ENCODE data around the gene SPATA2L. TPM values are rescaled to one million over a fixed set of nuclear protein-coding genes. Genes with fewer than 3 reads are reported as not detected.
A peak's percentile ranks its signal among the peaks of the same experiment; 100 is the strongest.
"Not testable (repeated sequence)": the region's sequence is repeated elsewhere in the genome, so short reads cannot be mapped to it uniquely, and the experiment has no call there.

The SPATA2L gene
- total and polyA plus RNA-seq, 3 experiments from 2014 or later = 7.0 to 10.3 (median 7.6) TPM

DNA sequence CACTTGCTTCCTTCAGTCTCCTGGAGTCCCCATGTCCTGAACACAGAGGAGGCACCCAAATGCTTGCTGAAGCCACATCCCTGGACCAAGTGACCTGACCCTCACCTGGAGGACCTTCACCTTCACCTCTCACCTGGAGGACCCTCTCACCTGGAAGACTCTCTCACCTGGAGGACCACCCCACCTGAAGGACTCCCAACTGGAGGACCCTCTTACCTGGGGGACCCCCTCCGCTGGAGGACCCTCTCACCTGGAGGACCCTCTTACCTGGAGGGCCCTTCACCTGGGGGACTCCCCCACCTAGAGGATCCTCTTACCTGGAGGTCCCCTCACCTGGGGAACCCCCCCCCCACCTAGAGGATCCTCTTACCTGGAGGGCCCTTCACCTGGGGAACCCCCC lies 15.6 kb downstream of the SPATA2L start:
- Mint-ChIP-seq H3K27me3 (no peaks in the 10 kb centered on the region), H3K4me1 (peaks cover 8 to 21% (median 12%) of the 10 kb centered on the region in 3 donors), H3K4me3 (peak overlapping the region; percentile 37 to 95 (median 91)), H3K9me3 (no peaks in the 10 kb centered on the region), H3K27ac (peak overlapping the region in 6 of 8 donors; percentile 57 to 95 (median 93)), H3K36me3 (peaks cover 0 to 14% (median 2%) of the 10 kb centered on the region in 3 donors)
- POLR2A ChIA-PET = interaction anchor here (0.7 to 2.1 kb wide), 3 partner anchors 13 to 187 kb away, joined by 3 to 7 read pairs (median 5); partner anchors contain the start of gene TCF25
- Histone ChIP-seq H3K4me3 (ENCODE audit: low read length) (no peak overlapping the region), H3K27ac (ENCODE audit: low read depth, low read length) (no peak overlapping the region), H3K9me3 (ENCODE audit: low read length) (no peaks in the 10 kb centered on the region), H3K4me1 (ENCODE audit: insufficient read depth, low read length) (peaks cover 12% of the 10 kb centered on the region), H3K36me3 (ENCODE audit: insufficient read depth, low read length) (peaks cover 5% of the 10 kb centered on the region), H3K27me3 (ENCODE audit: insufficient read depth, low read length, poor library complexity, severe bottlenecking) (no peaks in the 10 kb centered on the region)
- no peak for DNase-seq
- CTCF ChIA-PET = interaction anchor here (0.6 to 2.4 kb wide), 3 partner anchors 11 to 20 kb away, joined by 3 to 17 read pairs (median 4); no protein-coding TSS in a partner anchor

DNA sequence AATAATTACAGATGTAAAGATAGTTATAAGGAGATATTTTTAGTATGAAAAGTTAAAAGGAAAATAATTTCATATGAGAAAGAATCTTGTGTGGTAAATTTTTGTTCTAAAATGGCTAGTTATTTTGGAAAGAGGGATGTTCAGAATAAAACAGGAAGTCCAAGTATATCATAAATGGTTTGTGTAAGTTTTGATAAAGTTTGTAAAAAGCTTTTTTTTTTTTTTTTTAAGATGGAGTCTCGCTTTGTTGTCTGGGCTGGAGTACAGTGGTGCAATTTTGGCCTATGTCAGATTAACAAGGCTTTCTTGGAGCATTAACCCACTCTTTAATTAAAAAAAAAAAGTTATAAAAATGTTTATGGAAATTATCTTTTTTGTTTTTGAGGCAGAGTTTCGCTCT lies 23.2 kb downstream of the SPATA2L start:
- Histone ChIP-seq H3K27ac (ENCODE audit: low read depth, low read length) (no peak overlapping the region), H3K9me3 (ENCODE audit: low read length) (no peaks in the 10 kb centered on the region), H3K36me3 (ENCODE audit: insufficient read depth, low read length) (no peaks in the 10 kb centered on the region), H3K27me3 (ENCODE audit: insufficient read depth, low read length, poor library complexity, severe bottlenecking) (no peaks in the 10 kb centered on the region), H3K4me3 (ENCODE audit: low read length) (no peak overlapping the region), H3K4me1 (ENCODE audit: insufficient read depth, low read length) (no peaks in the 10 kb centered on the region)
- no peaks in the 10 kb centered on the region for H3K9me3 Mint-ChIP-seq
- no peaks in the 10 kb centered on the region for H3K4me1 Mint-ChIP-seq
- H3K4me3 Mint-ChIP-seq = no peak overlapping the region
- DNase-seq = no peak
- no peaks in the 10 kb centered on the region for H3K36me3 Mint-ChIP-seq
- POLR2A ChIA-PET = interaction anchor here (0.6 kb wide), 1 partner anchor 63 kb away, joined by 3 read pairs; no protein-coding TSS in a partner anchor
- CTCF ChIA-PET = interaction anchor here (0.8 kb wide), 1 partner anchor 115 kb away, joined by 3 read pairs; no protein-coding TSS in a partner anchor
- H3K27me3 Mint-ChIP-seq = no peaks in the 10 kb centered on the region
- H3K27ac Mint-ChIP-seq = no peak overlapping the region

DNA sequence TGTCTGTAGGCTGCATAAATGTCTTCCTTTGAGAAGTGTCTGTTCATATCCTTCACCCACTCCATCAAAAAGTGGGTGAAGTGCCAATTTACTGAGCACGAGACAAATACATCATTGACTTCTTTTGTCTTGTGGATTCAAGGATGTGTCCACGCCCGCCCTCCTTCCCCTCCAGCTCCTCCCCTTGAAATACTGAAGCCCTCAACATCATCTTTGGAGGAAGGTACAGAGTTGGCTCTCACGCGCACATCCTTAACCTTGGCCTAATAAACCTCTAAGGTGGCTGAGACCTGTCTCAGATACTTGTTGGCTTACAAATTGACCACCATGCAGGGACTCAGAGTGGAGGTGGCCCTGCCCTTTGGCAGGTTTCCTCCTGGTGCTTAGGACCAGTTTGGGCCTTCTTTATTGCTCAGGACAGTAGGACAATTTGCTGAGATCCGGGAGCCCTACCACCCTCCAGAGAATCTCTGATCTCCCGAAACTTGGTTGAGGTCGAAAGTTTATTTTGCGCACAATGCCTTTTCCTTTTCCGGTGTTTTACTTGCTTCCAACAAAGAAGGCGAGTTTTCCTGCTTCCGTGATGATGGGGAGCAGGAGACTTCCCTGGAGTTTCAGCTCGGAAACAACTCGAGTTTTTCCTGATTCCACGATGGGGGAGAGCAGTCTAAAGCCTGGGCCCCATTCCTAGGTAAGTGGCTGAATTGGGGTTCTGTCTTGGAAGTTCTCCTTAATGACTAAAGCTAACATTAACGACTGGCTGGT lies 29.1 kb downstream of the SPATA2L start:
- H3K36me3 Mint-ChIP-seq = no peaks in the 10 kb centered on the region
- no peaks in the 10 kb centered on the region for H3K9me3 ChIP-seq (ENCODE audit: low read length)
- no peak overlapping the region for H3K27ac ChIP-seq (ENCODE audit: low read depth, low read length)
- no peak overlapping the region for H3K4me3 Mint-ChIP-seq
- no peaks in the 10 kb centered on the region for H3K36me3 ChIP-seq (ENCODE audit: insufficient read depth, low read length)
- DNase-seq = no peak
- H3K4me3 ChIP-seq (ENCODE audit: low read length) = no peak overlapping the region
- no peaks in the 10 kb centered on the region for H3K27me3 Mint-ChIP-seq
- no peaks in the 10 kb centered on the region for H3K27me3 ChIP-seq (ENCODE audit: insufficient read depth, low read length, poor library complexity, severe bottlenecking)
- H3K4me1 Mint-ChIP-seq = no peaks in the 10 kb centered on the region
- no peak overlapping the region for H3K27ac Mint-ChIP-seq
- no peaks in the 10 kb centered on the region for H3K9me3 Mint-ChIP-seq
- ChIA-PET CTCF (no interaction called here), POLR2A (no interaction called here)
- peaks cover 5% of the 10 kb centered on the region for H3K4me1 ChIP-seq (ENCODE audit: insufficient read depth, low read length)

DNA sequence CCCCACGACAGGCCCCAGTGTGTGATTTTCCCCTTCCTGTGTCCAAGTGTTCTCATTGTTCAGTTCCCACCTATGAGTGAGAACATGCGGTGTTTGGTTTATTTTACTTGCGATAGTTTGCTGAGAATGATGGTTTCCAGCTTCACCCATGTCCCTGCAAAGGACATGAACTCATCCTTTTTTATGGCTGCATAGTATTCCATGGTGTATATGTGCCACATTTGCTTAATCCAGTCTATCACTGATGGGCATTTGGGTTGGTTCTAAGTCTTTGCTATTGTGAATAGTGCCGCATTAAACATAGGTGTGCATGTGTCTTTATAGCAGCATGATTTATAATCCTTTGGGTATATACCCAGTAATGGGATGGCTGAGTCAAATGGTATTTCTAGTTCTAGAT lies 29.9 kb downstream of the SPATA2L start:
- H3K27ac Mint-ChIP-seq; H3K4me1 ChIP-seq (ENCODE audit: insufficient read depth, low read length); H3K4me1 Mint-ChIP-seq; H3K4me3 ChIP-seq (ENCODE audit: low read length); H3K9me3 Mint-ChIP-seq; H3K27ac ChIP-seq (ENCODE audit: low read depth, low read length); H3K36me3 Mint-ChIP-seq; CTCF ChIA-PET; H3K9me3 ChIP-seq (ENCODE audit: low read length); H3K36me3 ChIP-seq (ENCODE audit: insufficient read depth, low read length); POLR2A ChIA-PET; DNase-seq; H3K4me3 Mint-ChIP-seq; H3K27me3 Mint-ChIP-seq; H3K27me3 ChIP-seq (ENCODE audit: insufficient read depth, low read length, poor library complexity, severe bottlenecking): not testable (repeated sequence)

DNA sequence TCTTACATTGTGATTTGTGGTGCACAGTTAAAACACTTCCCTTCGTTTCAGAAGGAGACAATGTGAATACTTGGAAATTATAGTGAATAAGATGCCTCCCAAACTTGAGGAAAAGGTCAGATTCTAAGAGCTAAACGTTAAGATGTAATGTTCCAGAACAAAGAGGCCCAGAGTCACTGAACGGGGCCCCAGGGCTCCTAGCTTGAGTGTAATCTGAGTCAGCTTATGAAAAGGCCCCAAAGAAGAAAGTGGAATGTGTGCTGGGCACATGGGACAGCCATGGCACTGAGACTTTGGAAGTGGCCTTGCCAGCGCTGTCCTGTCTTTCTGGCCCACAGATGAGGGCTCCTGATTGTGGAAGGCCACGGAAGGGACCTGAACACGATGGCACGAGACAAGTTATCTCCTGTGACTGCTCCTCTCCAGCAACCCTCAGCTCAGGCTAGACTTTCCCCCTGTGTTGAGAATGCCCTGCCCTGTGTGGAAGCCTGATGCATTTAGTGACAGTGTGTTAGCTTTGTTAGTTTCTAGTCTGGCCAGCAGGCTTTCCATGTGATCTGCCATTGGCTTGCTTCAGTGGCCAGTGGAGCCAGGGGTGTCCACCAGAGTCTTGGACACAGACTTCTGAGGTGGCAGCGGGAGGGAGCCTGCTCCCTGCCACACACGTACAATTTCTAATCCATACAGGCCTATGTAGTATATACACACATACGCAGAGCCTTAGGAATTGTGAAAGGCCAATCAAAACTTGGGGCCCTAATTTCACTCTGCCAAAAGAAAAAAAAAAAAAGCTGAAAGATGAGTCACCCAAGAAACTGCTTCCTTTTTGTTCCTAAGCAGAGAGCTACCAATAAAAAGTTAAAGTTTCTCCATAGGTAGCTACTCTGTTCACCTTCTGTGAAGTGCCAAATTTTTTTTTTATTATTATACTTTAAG lies 30.7 kb downstream of the SPATA2L start:
- no peak overlapping the region for H3K4me3 ChIP-seq (ENCODE audit: low read length)
- H3K27ac ChIP-seq (ENCODE audit: low read depth, low read length) = no peak overlapping the region
- Mint-ChIP-seq H3K27me3 (no peaks in the 10 kb centered on the region), H3K4me3 (no peak overlapping the region), H3K9me3 (no peaks in the 10 kb centered on the region), H3K27ac (no peak overlapping the region), H3K4me1 (no peaks in the 10 kb centered on the region), H3K36me3 (no peaks in the 10 kb centered on the region)
- no peak for DNase-seq
- POLR2A ChIA-PET = no interaction called here
- H3K27me3 ChIP-seq (ENCODE audit: insufficient read depth, low read length, poor library complexity, severe bottlenecking) = no peaks in the 10 kb centered on the region
- CTCF ChIA-PET = interaction anchor here (0.8 kb wide), 1 partner anchor 12 kb away, joined by 3 read pairs; no protein-coding TSS in a partner anchor
- H3K9me3 ChIP-seq (ENCODE audit: low read length) = no peaks in the 10 kb centered on the region
- H3K36me3 ChIP-seq (ENCODE audit: insufficient read depth, low read length) = no peaks in the 10 kb centered on the region
- H3K4me1 ChIP-seq (ENCODE audit: insufficient read depth, low read length) = peaks cover 5% of the 10 kb centered on the region

DNA sequence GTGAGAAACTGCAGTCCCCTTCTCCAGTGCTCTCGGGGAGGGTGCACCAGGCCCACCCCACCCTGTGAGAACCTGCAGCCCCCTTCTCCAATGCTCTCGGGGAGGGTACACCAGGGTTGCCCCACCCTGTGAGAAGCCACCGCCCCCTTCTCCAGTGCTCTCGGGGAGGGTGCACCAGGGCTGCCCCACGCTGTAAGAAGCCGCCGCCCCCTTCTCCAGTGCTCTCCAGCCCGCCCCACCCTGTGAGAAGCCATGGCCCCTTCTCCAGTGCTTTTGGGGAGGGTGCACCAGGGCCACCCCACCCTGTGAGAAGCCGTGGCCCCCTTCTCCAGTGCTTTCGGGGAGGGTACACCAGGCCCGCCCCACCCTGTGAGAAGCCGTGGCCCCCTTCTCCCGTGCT lies 31.8 kb downstream of the SPATA2L start:
- H3K4me3 ChIP-seq (ENCODE audit: low read length) = no peak overlapping the region
- H3K27ac ChIP-seq (ENCODE audit: low read depth, low read length) = no peak overlapping the region
- no peak for DNase-seq
- H3K27me3 ChIP-seq (ENCODE audit: insufficient read depth, low read length, poor library complexity, severe bottlenecking) = no peaks in the 10 kb centered on the region
- CTCF ChIA-PET = no interaction called here
- Mint-ChIP-seq H3K27me3 (no peaks in the 10 kb centered on the region), H3K4me3 (no peak overlapping the region), H3K9me3 (no peaks in the 10 kb centered on the region), H3K36me3 (no peaks in the 10 kb centered on the region), H3K4me1 (no peaks in the 10 kb centered on the region), H3K27ac (no peak overlapping the region)
- peaks cover 5% of the 10 kb centered on the region for H3K4me1 ChIP-seq (ENCODE audit: insufficient read depth, low read length)
- no peaks in the 10 kb centered on the region for H3K36me3 ChIP-seq (ENCODE audit: insufficient read depth, low read length)
- no peaks in the 10 kb centered on the region for H3K9me3 ChIP-seq (ENCODE audit: low read length)
- POLR2A ChIA-PET = no interaction called here

DNA sequence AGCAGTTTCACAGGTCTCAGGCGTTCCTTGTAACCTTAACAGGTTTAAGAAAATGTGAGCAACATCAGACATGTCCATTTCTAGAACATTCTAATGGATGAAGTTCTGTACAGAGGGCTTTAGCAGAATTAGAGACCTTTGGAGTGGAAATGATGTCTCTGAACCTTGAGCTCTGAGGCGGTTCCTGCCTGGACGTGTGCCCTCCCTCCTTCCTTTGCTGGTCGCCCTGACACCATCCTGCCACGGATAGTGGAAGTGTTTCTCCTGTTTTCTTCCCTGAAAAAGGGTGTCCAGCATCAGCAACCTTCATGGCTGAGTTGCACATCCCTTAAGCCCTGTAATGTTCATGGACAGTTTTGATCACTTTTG lies 32.7 kb downstream of the SPATA2L start:
- Mint-ChIP-seq H3K4me1 (no peaks in the 10 kb centered on the region), H3K27ac (no peak overlapping the region), H3K9me3 (no peaks in the 10 kb centered on the region), H3K36me3 (no peaks in the 10 kb centered on the region), H3K27me3 (no peaks in the 10 kb centered on the region), H3K4me3 (no peak overlapping the region)
- ChIA-PET CTCF (no interaction called here), POLR2A (no interaction called here)
- Histone ChIP-seq H3K9me3 (ENCODE audit: low read length) (no peaks in the 10 kb centered on the region), H3K27me3 (ENCODE audit: insufficient read depth, low read length, poor library complexity, severe bottlenecking) (no peaks in the 10 kb centered on the region), H3K4me1 (ENCODE audit: insufficient read depth, low read length) (peaks cover 5% of the 10 kb centered on the region), H3K27ac (ENCODE audit: low read depth, low read length) (no peak overlapping the region), H3K36me3 (ENCODE audit: insufficient read depth, low read length) (no peaks in the 10 kb centered on the region), H3K4me3 (ENCODE audit: low read length) (no peak overlapping the region)
- no peak for DNase-seq

DNA sequence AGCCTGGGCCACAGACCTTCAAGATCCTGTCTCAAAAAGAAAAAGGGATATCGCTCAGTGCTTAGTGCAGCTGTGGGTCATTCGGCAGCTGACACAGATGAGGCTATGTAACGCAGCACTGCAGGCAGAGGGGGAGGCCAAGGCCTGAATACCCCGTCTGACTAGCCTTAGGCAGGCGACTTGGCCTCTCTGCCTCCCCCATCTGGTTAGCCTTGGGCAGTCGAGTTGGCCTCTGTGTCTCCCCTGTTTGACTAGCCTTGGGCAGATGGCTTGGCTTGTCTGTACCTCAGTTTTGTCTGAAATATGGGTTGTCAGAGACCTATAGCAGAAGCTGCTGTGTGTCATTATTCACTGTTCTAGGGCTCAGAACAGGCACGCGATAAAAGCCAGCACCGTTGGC lies 33.9 kb downstream of the SPATA2L start:
- no peaks in the 10 kb centered on the region for H3K27me3 Mint-ChIP-seq
- H3K36me3 Mint-ChIP-seq = peaks cover 0 to 4% (median 3%) of the 10 kb centered on the region in 3 donors
- H3K4me3 Mint-ChIP-seq = no peak overlapping the region
- H3K27ac Mint-ChIP-seq = no peak overlapping the region
- H3K9me3 Mint-ChIP-seq = no peaks in the 10 kb centered on the region
- H3K27ac ChIP-seq (ENCODE audit: low read depth, low read length) = no peak overlapping the region
- ChIA-PET POLR2A (no interaction called here), CTCF (interaction anchor here (1.7 kb wide), 1 partner anchor 32 kb away, joined by 4 read pairs; no protein-coding TSS in a partner anchor)
- H3K36me3 ChIP-seq (ENCODE audit: insufficient read depth, low read length) = no peaks in the 10 kb centered on the region
- no peak for DNase-seq
- H3K4me3 ChIP-seq (ENCODE audit: low read length) = no peak overlapping the region
- no peaks in the 10 kb centered on the region for H3K27me3 ChIP-seq (ENCODE audit: insufficient read depth, low read length, poor library complexity, severe bottlenecking)
- no peaks in the 10 kb centered on the region for H3K4me1 Mint-ChIP-seq
- peaks cover 5% of the 10 kb centered on the region for H3K4me1 ChIP-seq (ENCODE audit: insufficient read depth, low read length)
- no peaks in the 10 kb centered on the region for H3K9me3 ChIP-seq (ENCODE audit: low read length)

All from CD8-positive, alpha-beta memory T cell (primary cell).